ENCODE results near the gene C2orf15. TPM values are rescaled to one million over a fixed set of nuclear protein-coding genes. Genes with fewer than 3 reads are reported as not detected.

The C2orf15 gene, protein sequence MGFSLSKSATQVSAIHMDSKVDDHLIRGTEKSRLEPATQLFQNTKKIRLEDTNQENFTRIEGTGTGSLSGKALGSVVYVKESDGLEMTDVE
- 1.5 and 4.8 TPM in 2 replicates for polyA plus RNA-seq

DNA sequence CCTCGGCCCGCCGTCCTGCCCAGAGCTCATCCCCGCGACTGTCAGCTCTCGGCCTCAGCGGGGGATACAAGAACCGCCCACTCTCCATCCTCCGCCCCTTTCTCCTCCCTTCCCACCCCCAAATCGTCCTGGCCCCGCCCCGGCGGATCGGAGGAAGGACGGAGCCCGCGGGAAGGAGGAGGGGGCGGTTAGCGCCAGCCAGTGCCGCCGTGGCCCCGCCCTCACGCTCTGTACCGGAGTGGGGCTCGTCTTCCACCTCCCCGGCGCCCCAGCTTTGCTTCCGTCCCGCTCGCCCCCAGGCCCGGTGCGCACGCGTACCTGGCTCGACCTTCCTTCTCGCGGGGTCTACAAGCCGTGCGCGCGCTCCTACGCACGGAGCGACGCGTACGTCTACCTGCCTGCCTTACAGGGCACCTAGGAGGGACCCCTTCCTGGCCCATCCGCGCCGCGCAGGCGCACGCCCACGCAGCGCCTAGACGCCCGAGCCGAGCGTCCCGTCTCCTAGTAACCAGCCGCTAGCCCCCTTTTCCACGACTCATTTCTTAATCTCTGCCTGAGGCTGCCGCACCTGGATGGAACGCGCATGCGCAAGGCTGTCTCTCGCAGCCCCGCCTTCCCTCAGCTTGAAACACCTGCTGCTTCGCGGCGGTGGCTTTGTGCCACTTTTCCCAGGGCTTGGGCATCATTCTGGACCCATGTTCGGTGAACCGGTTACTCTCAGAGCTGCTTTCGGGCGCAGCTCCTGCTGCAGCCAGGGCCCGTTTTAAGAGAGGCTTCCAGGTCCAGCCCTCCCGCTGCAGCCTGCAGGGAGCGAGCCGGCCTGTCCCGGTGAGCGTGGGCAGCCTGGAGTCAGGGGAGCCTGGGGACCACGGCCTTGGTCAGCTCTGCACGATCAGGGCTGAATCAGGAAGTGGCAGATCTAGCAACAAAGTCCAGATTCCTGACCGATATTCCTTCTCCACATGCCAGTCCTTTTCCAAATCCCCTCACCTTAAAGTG, at the start of gene C2orf15:
TSS of gene C2orf15 (plus strand) at position 598 of the 999 bp plus-strand sequence. CDS start 8,852 bp downstream, outside the sequence.

DNA sequence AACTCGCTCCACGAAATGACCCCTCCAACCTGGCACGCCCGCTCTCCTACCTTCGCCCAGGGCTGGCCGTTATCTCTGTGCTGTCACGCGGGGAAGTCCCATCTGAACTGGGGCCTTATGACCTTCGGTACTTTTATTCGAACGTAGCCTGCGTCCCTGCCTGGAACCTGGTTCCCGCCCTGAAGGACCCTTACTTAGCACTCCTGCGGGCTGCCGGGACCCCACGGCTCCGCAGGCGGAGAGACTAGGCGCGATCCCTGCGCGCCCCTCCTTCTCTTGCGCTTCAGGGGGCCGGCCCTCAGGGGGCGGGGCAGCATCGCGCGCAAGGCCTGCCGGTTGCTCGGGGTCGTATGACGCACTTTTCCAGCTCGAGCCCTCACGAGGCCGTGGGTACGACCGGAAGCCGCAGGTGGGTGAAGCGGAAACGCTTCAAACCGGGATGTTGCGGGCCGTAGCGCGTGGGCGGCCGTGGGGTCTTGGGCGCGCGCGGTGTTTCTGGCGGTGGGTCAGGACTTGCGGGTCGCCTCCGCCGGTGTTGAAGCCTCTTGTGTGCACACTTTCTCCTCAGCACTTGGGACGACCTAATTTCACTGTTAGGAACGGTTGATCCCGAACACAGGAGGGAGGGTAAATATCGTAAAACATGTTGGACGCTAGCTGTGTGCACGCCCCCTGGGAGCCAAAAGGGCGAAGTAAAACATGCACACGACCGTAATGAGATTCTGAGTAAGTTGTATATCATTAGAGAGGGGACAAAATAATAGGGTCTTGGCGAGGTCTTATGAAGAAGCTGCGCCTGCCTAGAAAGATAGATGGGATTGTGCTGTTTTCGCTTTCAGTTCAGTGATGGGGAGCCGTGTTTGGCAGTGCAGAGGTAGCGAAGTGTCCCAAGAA, 13.4 kb downstream of the C2orf15 start, which contains the start of the genes LIPT1 and TSGA10:
TSS of gene LIPT1 (plus strand) at position 325 of the 894 bp plus-strand sequence. CDS start 6,991 bp downstream, outside the sequence.
TSS of gene TSGA10 (minus strand) at position 300 of the 894 bp plus-strand sequence. CDS start 45,503 bp downstream, outside the sequence.

DNA sequence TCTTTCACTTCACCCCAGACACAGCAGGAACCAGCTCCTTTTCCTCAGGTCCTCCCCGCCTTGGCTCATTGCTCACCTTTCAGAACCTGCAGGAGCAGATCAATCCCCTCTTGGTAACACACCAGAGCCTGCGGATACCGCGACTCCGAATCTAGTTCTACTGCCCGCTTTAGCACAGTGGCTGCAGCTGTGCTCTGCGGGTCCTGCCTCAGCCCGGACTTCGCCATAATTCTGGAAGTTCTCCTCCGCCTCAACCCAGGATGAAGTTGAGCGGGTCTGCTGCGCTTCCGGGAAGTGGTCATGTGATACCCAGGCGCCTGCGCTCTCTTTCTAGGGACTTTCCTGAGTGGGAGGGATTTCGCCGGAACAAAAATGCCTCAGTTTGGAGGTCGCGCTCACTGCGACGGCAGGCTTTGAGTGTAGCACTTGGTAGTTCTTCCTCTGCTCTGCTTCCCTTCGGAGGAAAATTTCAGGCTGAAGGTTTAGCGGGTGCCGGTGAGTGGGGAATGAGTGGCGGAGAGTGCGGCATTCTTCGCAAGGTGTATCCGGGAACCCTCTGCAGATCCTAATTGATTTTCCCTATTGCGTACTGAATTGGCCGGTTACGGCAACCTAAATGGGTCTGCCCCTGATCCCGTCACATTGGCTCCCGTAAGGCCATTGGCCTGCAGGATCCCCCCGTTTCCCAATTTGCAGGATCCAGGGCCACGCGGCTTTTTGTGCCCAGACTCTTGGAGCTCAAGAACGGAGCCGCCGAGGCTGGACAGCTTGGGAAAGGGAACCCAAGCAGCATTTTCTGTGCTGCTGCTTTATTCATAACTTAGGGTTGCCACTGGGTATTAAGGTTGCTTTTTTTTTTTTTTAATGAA, 39.5 kb downstream of the C2orf15 start, which contains the start of the genes MITD1 and MRPL30:
TSS of gene MITD1 (minus strand) at position 304 of the 869 bp plus-strand sequence. CDS start at position 227, 77 bp downstream.
TSS of gene MRPL30 (plus strand) at position 430 of the 869 bp plus-strand sequence. CDS start 5,020 bp downstream, outside the sequence.

Other genes with a start within 250 kb of the C2orf15 start
- gene CRACDL, start 205.5 kb upstream of the C2orf15 start, polyA plus RNA-seq = 0.27 and 7.3 TPM in 2 replicates
- gene TSGA10, start 13.2 kb downstream of the C2orf15 start, polyA plus RNA-seq = 26.4 and 28.3 TPM in 2 replicates
- gene LIPT1, start 13.3 kb downstream of the C2orf15 start, polyA plus RNA-seq = 7.8 and 9.9 TPM in 2 replicates
- 40.6 and 53.8 TPM in 2 replicates for gene MITD1, start 39.4 kb downstream of the C2orf15 start, polyA plus RNA-seq
- gene MRPL30, start 39.5 kb downstream of the C2orf15 start, polyA plus RNA-seq = 33.0 and 35.0 TPM in 2 replicates
- 0.39 and 11.1 TPM in 2 replicates for gene LYG2, start 114.0 kb downstream of the C2orf15 start, polyA plus RNA-seq
- not detected in 2 replicates for gene LYG1, start 159.5 kb downstream of the C2orf15 start, polyA plus RNA-seq
- 95.7 and 106 TPM in 2 replicates for gene TXNDC9, start 194.6 kb downstream of the C2orf15 start, polyA plus RNA-seq
- 40.9 and 45.5 TPM in 2 replicates for gene EIF5B, start 195.7 kb downstream of the C2orf15 start, polyA plus RNA-seq